Measurements from ENCODE around the gene CCNO. TPM values are rescaled to one million over a fixed set of nuclear protein-coding genes. Genes with fewer than 3 reads are reported as not detected.

Gene CCNO
- total RNA-seq (0.04 TPM), polyA plus RNA-seq (ENCODE audit: insufficient read depth in 1 of 8, insufficient read length in 8 of 8, low replicate concordance in 1 of 8) (under 1 TPM; 0.12 to 0.79 (median 0.29) TPM)
- long read RNA-seq, donor 1 = 0 reads
- long read RNA-seq, donor 2 = 0 reads
- long read RNA-seq, donor 3 = 0 reads
- long read RNA-seq, donor 4 = 0 reads
- long read RNA-seq, donor 5 = 0 reads
- long read RNA-seq, donor 6 = 0 reads
- long read RNA-seq, donor 7 = 0 reads
- long read RNA-seq, donor 8 = 0 reads
- long read RNA-seq, donor 9 = 0 reads
- long read RNA-seq, donor 10 = 0 reads
- long read RNA-seq, donor 11 = 0 reads

- H3K27me3 ChIP-seq (ENCODE audit: control insufficient read depth, insufficient read depth, low read length) = peaks cover 77% of the 10 kb centered on the region
- H3K4me3 ChIP-seq (ENCODE audit: low read length) = peak within 1 kb of the TSS; percentile 52
- WGBS (ENCODE audit: insufficient coverage) = under 1% methylated on average over 99 of the region's 106 CpGs
- peaks cover 45% of the 10 kb centered on the region for H3K4me1 ChIP-seq (ENCODE audit: control insufficient read depth, insufficient read depth, low read length)
- no peak within 1 kb of the TSS for H3K27ac ChIP-seq (ENCODE audit: low read length)
- no peaks in the 10 kb centered on the region for H3K36me3 ChIP-seq (ENCODE audit: control insufficient read depth, insufficient read depth, low read length)
- H3K9me3 ChIP-seq (replicated peaks; ENCODE audit: control insufficient read depth, low read depth, low read length) = no peaks in the 10 kb centered on the region
- DNase-seq = peak; percentile 78
These were observed at the start of gene CCNO for GRCh38 chr5:55232985-55233928. Gene CCNO, minus strand, starts transcription at chr5:55233608. Its CDS starts 85 bp downstream, at chr5:55233523.

- H3K27ac ChIP-seq (ENCODE audit: low read length) = no peak overlapping the region
- WGBS (ENCODE audit: insufficient coverage) = 75% methylated on average over 4 of the region's 4 CpGs
- H3K9me3 ChIP-seq (replicated peaks; ENCODE audit: control insufficient read depth, low read depth, low read length) = no peaks in the 10 kb centered on the region
- H3K36me3 ChIP-seq (ENCODE audit: control insufficient read depth, insufficient read depth, low read length) = peaks cover 37% of the 10 kb centered on the region
- no peak for DNase-seq
- H3K4me3 ChIP-seq (ENCODE audit: low read length) = no peak overlapping the region
- H3K27me3 ChIP-seq (ENCODE audit: control insufficient read depth, insufficient read depth, low read length) = no peaks in the 10 kb centered on the region
- no peaks in the 10 kb centered on the region for H3K4me1 ChIP-seq (ENCODE audit: control insufficient read depth, insufficient read depth, low read length)
These were observed 45.4 kb upstream of the CCNO start for GRCh38 chr5:55278778-55279177.

- H3K27ac ChIP-seq (ENCODE audit: low read length) = no peak overlapping the region
- peaks cover 38% of the 10 kb centered on the region for H3K36me3 ChIP-seq (ENCODE audit: control insufficient read depth, insufficient read depth, low read length)
- no peak for DNase-seq
- H3K27me3 ChIP-seq (ENCODE audit: control insufficient read depth, insufficient read depth, low read length) = no peaks in the 10 kb centered on the region
- no peak overlapping the region for H3K4me3 ChIP-seq (ENCODE audit: low read length)
- no peaks in the 10 kb centered on the region for H3K4me1 ChIP-seq (ENCODE audit: control insufficient read depth, insufficient read depth, low read length)
- 80% methylated on average over 1 of the region's 1 CpG for WGBS (ENCODE audit: insufficient coverage)
- H3K9me3 ChIP-seq (replicated peaks; ENCODE audit: control insufficient read depth, low read depth, low read length) = no peaks in the 10 kb centered on the region
These were observed 43.4 kb upstream of the CCNO start for GRCh38 chr5:55276771-55277170.

GRCh38 chr5:55258339-55258738 lies 24.9 kb upstream of the CCNO start:
- Histone ChIP-seq H3K27ac (ENCODE audit: low read length) (no peak overlapping the region), H3K4me3 (ENCODE audit: low read length) (no peak overlapping the region), H3K36me3 (ENCODE audit: control insufficient read depth, insufficient read depth, low read length) (peaks cover 28% of the 10 kb centered on the region), H3K27me3 (ENCODE audit: control insufficient read depth, insufficient read depth, low read length) (no peaks in the 10 kb centered on the region), H3K4me1 (ENCODE audit: control insufficient read depth, insufficient read depth, low read length) (no peaks in the 10 kb centered on the region), H3K9me3 (replicated peaks; ENCODE audit: control insufficient read depth, low read depth, low read length) (no peaks in the 10 kb centered on the region)
- DNase-seq = no peak
- no CpG with 5 or more reads among the region's 3 CpGs for WGBS (ENCODE audit: insufficient coverage)

GRCh38 chr5:55254802-55255201 lies 21.4 kb upstream of the CCNO start:
- no peak overlapping the region for H3K27ac ChIP-seq (ENCODE audit: low read length)
- WGBS (ENCODE audit: insufficient coverage) = no CpG with 5 or more reads among the region's 4 CpGs
- H3K4me3 ChIP-seq (ENCODE audit: low read length) = no peak overlapping the region
- no peaks in the 10 kb centered on the region for H3K27me3 ChIP-seq (ENCODE audit: control insufficient read depth, insufficient read depth, low read length)
- DNase-seq = no peak
- no peaks in the 10 kb centered on the region for H3K4me1 ChIP-seq (ENCODE audit: control insufficient read depth, insufficient read depth, low read length)
- no peaks in the 10 kb centered on the region for H3K9me3 ChIP-seq (replicated peaks; ENCODE audit: control insufficient read depth, low read depth, low read length)
- H3K36me3 ChIP-seq (ENCODE audit: control insufficient read depth, insufficient read depth, low read length) = peaks cover 24% of the 10 kb centered on the region

- no peaks in the 10 kb centered on the region for H3K4me1 ChIP-seq (ENCODE audit: control insufficient read depth, insufficient read depth, low read length)
- WGBS (ENCODE audit: insufficient coverage) = no CpG with 5 or more reads among the region's 1 CpG
- H3K27ac ChIP-seq (ENCODE audit: low read length) = no peak overlapping the region
- DNase-seq = no peak
- H3K36me3 ChIP-seq (ENCODE audit: control insufficient read depth, insufficient read depth, low read length) = peaks cover 6% of the 10 kb centered on the region
- H3K4me3 ChIP-seq (ENCODE audit: low read length) = no peak overlapping the region
- no peaks in the 10 kb centered on the region for H3K27me3 ChIP-seq (ENCODE audit: control insufficient read depth, insufficient read depth, low read length)
- no peaks in the 10 kb centered on the region for H3K9me3 ChIP-seq (replicated peaks; ENCODE audit: control insufficient read depth, low read depth, low read length)
These were observed 16.7 kb upstream of the CCNO start for GRCh38 chr5:55250064-55250463.

GRCh38 chr5:55241746-55242145 lies 8.3 kb upstream of the CCNO start:
- whole genome bisulfite sequencing (ENCODE audit: insufficient coverage) = 42% methylated on average over 2 of the region's 4 CpGs

GRCh38 chr5:55236800-55237199 lies 3.4 kb upstream of the CCNO start:
- Histone ChIP-seq H3K9me3 (replicated peaks; ENCODE audit: control insufficient read depth, low read depth, low read length) (no peaks in the 10 kb centered on the region), H3K4me3 (ENCODE audit: low read length) (no peak overlapping the region), H3K4me1 (ENCODE audit: control insufficient read depth, insufficient read depth, low read length) (peaks cover 32% of the 10 kb centered on the region), H3K27ac (ENCODE audit: low read length) (no peak overlapping the region), H3K36me3 (ENCODE audit: control insufficient read depth, insufficient read depth, low read length) (no peaks in the 10 kb centered on the region), H3K27me3 (ENCODE audit: control insufficient read depth, insufficient read depth, low read length) (peaks cover 48% of the 10 kb centered on the region)
- 76% methylated on average over 9 of the region's 10 CpGs for WGBS (ENCODE audit: insufficient coverage)
- DNase-seq = peak; percentile 62

More at GRCh38 chr5:55241746-55242145, 8.3 kb upstream of the CCNO start:
- no peaks in the 10 kb centered on the region for H3K36me3 ChIP-seq (ENCODE audit: control insufficient read depth, insufficient read depth, low read length)
- no peaks in the 10 kb centered on the region for H3K9me3 ChIP-seq (replicated peaks; ENCODE audit: control insufficient read depth, low read depth, low read length)
- H3K4me1 ChIP-seq (ENCODE audit: control insufficient read depth, insufficient read depth, low read length) = peaks cover 2% of the 10 kb centered on the region
- no peak for DNase-seq
- H3K27ac ChIP-seq (ENCODE audit: low read length) = no peak overlapping the region
- H3K4me3 ChIP-seq (ENCODE audit: low read length) = no peak overlapping the region
- peaks cover 11% of the 10 kb centered on the region for H3K27me3 ChIP-seq (ENCODE audit: control insufficient read depth, insufficient read depth, low read length)

GRCh38 chr5:55234121-55234700 lies 803 bp upstream of the CCNO start:
- Histone ChIP-seq H3K4me1 (ENCODE audit: control insufficient read depth, insufficient read depth, low read length) (peaks cover 45% of the 10 kb centered on the region), H3K27me3 (ENCODE audit: control insufficient read depth, insufficient read depth, low read length) (peaks cover 69% of the 10 kb centered on the region), H3K36me3 (ENCODE audit: control insufficient read depth, insufficient read depth, low read length) (no peaks in the 10 kb centered on the region), H3K9me3 (replicated peaks; ENCODE audit: control insufficient read depth, low read depth, low read length) (no peaks in the 10 kb centered on the region), H3K27ac (ENCODE audit: low read length) (no peak overlapping the region), H3K4me3 (ENCODE audit: low read length) (peak overlapping the region; percentile 52)
- WGBS (ENCODE audit: insufficient coverage) = 6% methylated on average over 24 of the region's 31 CpGs
- peak; percentile 39 for DNase-seq
